Activated CD8-positive, alpha-beta memory T cell treated with anti-CD3 and anti-CD28 coated beads for 36 hours (primary cell): ENCODE measurements around the gene ANKRD65. TPM values are rescaled to one million over a fixed set of nuclear protein-coding genes. Genes with fewer than 3 reads are reported as not detected.
"Not testable (repeated sequence)": the region's sequence is repeated elsewhere in the genome, so short reads cannot be mapped to it uniquely, and the experiment has no call there.

Source experiments
- CTCF ChIA-PET: fragments of 350-600 bp; sonication (Branson Sonifier 250); formaldehyde crosslinking; loops from one replicate; lab custom pipeline; 2021; ENCODE audit warnings: antibody characterized with exemption; lab: Charles Lee
- POLR2A ChIA-PET: fragments of 350-600 bp; sonication (Branson Sonifier 250); formaldehyde crosslinking; loops from one replicate; lab custom pipeline; 2021; ENCODE audit warnings: antibody characterized with exemption; lab: Charles Lee
- total RNA-seq, 2 experiments: library from RNA; stranded (reverse); gene quantifications; one replicate each; pipeline ENCODE4 v1.2.3, GENCODE V29; 2021

The ANKRD65 gene
- total RNA-seq, 2 experiments from 2014 or later = not detected

- ChIA-PET CTCF (no interaction called here), POLR2A (interaction anchor here (1.2 kb wide), 1 partner anchor 12 kb away, joined by 4 read pairs; the partner anchor contains the start of gene CCNL2)
Measured at GRCh38 chr1:1387098-1388077, 33.7 kb downstream of the ANKRD65 start.

- ChIA-PET CTCF (no interaction called here), POLR2A (interaction anchor here (1.3 kb wide), 1 partner anchor 13 kb away, joined by 3 read pairs; the partner anchor contains the start of gene CCNL2)
Measured at GRCh38 chr1:1385931-1386330, 35.1 kb downstream of the ANKRD65 start.

GRCh38 chr1:1385339-1385738 is 35.7 kb downstream of the ANKRD65 start:
- POLR2A ChIA-PET = interaction anchor here (1.3 kb wide), 1 partner anchor 14 kb away, joined by 3 read pairs; the partner anchor contains the start of gene CCNL2
- CTCF ChIA-PET = not testable (repeated sequence)

- CTCF ChIA-PET = interaction anchor here (1.1 kb wide), 1 partner anchor 9 kb away, joined by 3 read pairs; no protein-coding TSS in a partner anchor
- POLR2A ChIA-PET = no interaction called here
Measured at GRCh38 chr1:1381294-1381693, 39.8 kb downstream of the ANKRD65 start.

GRCh38 chr1:1380860-1381259 is 40.2 kb downstream of the ANKRD65 start:
- POLR2A ChIA-PET = no interaction called here
- CTCF ChIA-PET = interaction anchor here (1.1 to 1.6 kb wide), 2 partner anchors 9 to 19 kb away, joined by 3 read pairs; no protein-coding TSS in a partner anchor

- CTCF ChIA-PET = interaction anchor here (0.7 to 1.0 kb wide), 2 partner anchors 21 to 24 kb away, joined by 3 read pairs; partner anchors contain the start of gene CCNL2
- POLR2A ChIA-PET = interaction anchor here (0.6 kb wide), 2 partner anchors 20 to 220 kb away, joined by 3 to 6 read pairs; no protein-coding TSS in a partner anchor
Measured at GRCh38 chr1:1377540-1378205, 43.4 kb downstream of the ANKRD65 start.

GRCh38 chr1:1376551-1377226 is 44.4 kb downstream of the ANKRD65 start:
- ChIA-PET CTCF (interaction anchor here (1.0 kb wide), 1 partner anchor 22 kb away, joined by 3 read pairs; the partner anchor contains the start of gene CCNL2), POLR2A (interaction anchor here (0.7 to 2.2 kb wide), 3 partner anchors 22 to 76 kb away, joined by 3 to 8 read pairs (median 3); partner anchors contain the start of gene CCNL2)

GRCh38 chr1:1374929-1375662 is 46.0 kb downstream of the ANKRD65 start, which contains the start of gene AURKAIP1:
AURKAIP1 (minus strand) TSS chr1:1375207; CDS start chr1:1374756, 451 bp downstream.
- POLR2A ChIA-PET = interaction anchor here (0.9 to 2.2 kb wide), 6 partner anchors 24 to 65 kb away, joined by 3 to 11 read pairs (median 6); partner anchors contain the start of genes CCNL2 and MRPL20
- CTCF ChIA-PET = interaction anchor here (0.6 to 4.0 kb wide), 9 partner anchors 10 to 131 kb away, joined by 3 to 12 read pairs (median 5); partner anchors contain the start of genes CCNL2, MRPL20 and MXRA8

- ChIA-PET CTCF (interaction anchor here (0.6 to 4.0 kb wide), 8 partner anchors 9 to 131 kb away, joined by 3 to 12 read pairs (median 6); partner anchors contain the start of genes CCNL2, MRPL20 and MXRA8), POLR2A (interaction anchor here (0.9 to 2.2 kb wide), 6 partner anchors 24 to 65 kb away, joined by 3 to 11 read pairs (median 6); partner anchors contain the start of genes CCNL2 and MRPL20)
Measured at GRCh38 chr1:1374589-1374928, 46.5 kb downstream of the ANKRD65 start.

GRCh38 chr1:1373815-1374588 is 47.1 kb downstream of the ANKRD65 start:
- CTCF ChIA-PET = interaction anchor here (0.8 to 4.0 kb wide), 7 partner anchors 9 to 132 kb away, joined by 3 to 12 read pairs (median 4); partner anchors contain the start of genes MRPL20 and MXRA8
- POLR2A ChIA-PET = interaction anchor here (0.9 to 2.2 kb wide), 2 partner anchors 27 to 28 kb away, joined by 3 to 8 read pairs; no protein-coding TSS in a partner anchor

GRCh38 chr1:1373051-1373814 is 47.8 kb downstream of the ANKRD65 start:
- POLR2A ChIA-PET = interaction anchor here (1.1 kb wide), 1 partner anchor 160 kb away, joined by 3 read pairs; no protein-coding TSS in a partner anchor

GRCh38 chr1:1371746-1372711 is 49.0 kb downstream of the ANKRD65 start:
- CTCF ChIA-PET = interaction anchor here (0.6 to 4.0 kb wide), 17 partner anchors 9 to 378 kb away, joined by 3 to 14 read pairs (median 3); partner anchors contain the start of genes DVL1, MXRA8 and UBE2J2
- POLR2A ChIA-PET = interaction anchor here (0.7 to 1.1 kb wide), 3 partner anchors 18 to 159 kb away, joined by 3 read pairs; no protein-coding TSS in a partner anchor

More at GRCh38 chr1:1373051-1373814, 47.8 kb downstream of the ANKRD65 start:
- CTCF ChIA-PET = interaction anchor here (0.7 to 4.0 kb wide), 11 partner anchors 8 to 371 kb away, joined by 3 to 14 read pairs (median 4); partner anchors contain the start of genes DVL1, MXRA8 and UBE2J2

- POLR2A ChIA-PET = interaction anchor here (0.8 kb wide), 1 partner anchor 18 kb away, joined by 3 read pairs; no protein-coding TSS in a partner anchor
- CTCF ChIA-PET = interaction anchor here (0.6 to 4.0 kb wide), 9 partner anchors 8 to 377 kb away, joined by 3 to 14 read pairs (median 4); partner anchors contain the start of genes DVL1 and MXRA8
Measured at GRCh38 chr1:1371364-1371745, 49.7 kb downstream of the ANKRD65 start.

- CTCF ChIA-PET = interaction anchor here (1.3 to 3.6 kb wide), 4 partner anchors 16 to 61 kb away, joined by 3 to 14 read pairs (median 5); partner anchors contain the start of gene DVL1
- POLR2A ChIA-PET = interaction anchor here (0.6 to 0.8 kb wide), 2 partner anchors 17 to 357 kb away, joined by 3 read pairs; partner anchors contain the start of gene ISG15
Measured at GRCh38 chr1:1370771-1371300, 50.2 kb downstream of the ANKRD65 start.
